Calu3 (cell line): ENCODE data around the gene NHLRC2. TPM values are rescaled to one million over a fixed set of nuclear protein-coding genes. Genes with fewer than 3 reads are reported as not detected.
"Not testable (repeated sequence)": the region's sequence is repeated elsewhere in the genome, so short reads cannot be mapped to it uniquely, and the experiment has no call there.

Experiments used
- BruUV-seq: library from RNA; stranded (reverse); fragments of 400-500 nt; replicated peaks from 2 replicates; lab custom pipeline; 2021; lab: Mats Ljungman, UMichigan
- CTCF ChIA-PET: fragments of 300-600 bp; sonication (Branson Sonifier 250); formaldehyde crosslinking; loops from one replicate; lab custom pipeline; 2022; ENCODE audit warnings: antibody characterized with exemption; lab: Charles Lee
- DNase-seq: peaks from one replicate; pipeline ENCODE4 v3.0.0; 2022
- H3K27ac Mint-ChIP-seq: one replicate; pipeline ENCODE4 v1.8.0; 2022; ENCODE audit warnings: mixed read lengths; ENCODE audit not compliant: unreplicated experiment
- H3K27me3 Mint-ChIP-seq: one replicate; pipeline ENCODE4 v1.8.0; 2022; ENCODE audit warnings: mixed read lengths; ENCODE audit not compliant: unreplicated experiment
- H3K36me3 Mint-ChIP-seq: one replicate; pipeline ENCODE4 v1.8.0; 2022; ENCODE audit warnings: mild to moderate bottlenecking, moderate library complexity, mixed read lengths; ENCODE audit not compliant: insufficient read depth, unreplicated experiment
- H3K4me1 Mint-ChIP-seq: one replicate; pipeline ENCODE4 v1.8.0; 2022; ENCODE audit warnings: mild to moderate bottlenecking, low read depth, mixed read lengths; ENCODE audit not compliant: unreplicated experiment
- H3K4me3 Mint-ChIP-seq: one replicate; pipeline ENCODE4 v1.8.0; 2022; ENCODE audit warnings: mild to moderate bottlenecking, low read depth, moderate library complexity, mixed read lengths; ENCODE audit not compliant: unreplicated experiment
- H3K9me3 Mint-ChIP-seq: one replicate; pipeline ENCODE4 v1.8.0; 2022; ENCODE audit warnings: low read depth, mixed read lengths; ENCODE audit not compliant: unreplicated experiment
- intact Hi-C: fragments of 100-400 bp; cut with micrococcal nuclease; formaldehyde crosslinking; loops from one replicate; pipeline ENCODE4 v1.10.0; 2022; ENCODE audit not compliant: unreplicated experiment
- total RNA-seq: library from RNA; stranded (reverse); gene quantifications from 2 replicates; pipeline ENCODE4 v1.2.3, GENCODE V29; 2022
- TF ChIP-seq, protein P1 (sequence below): fragments of 200-600 bp; IDR thresholded peaks from one replicate; pipeline ENCODE4 v1.8.0; 2022; ENCODE audit warnings: antibody characterized with exemption; ENCODE audit not compliant: unreplicated experiment

NHLRC2 gene
- total RNA-seq, 1 experiment from 2014 or later, result 18.7 TPM

DNA sequence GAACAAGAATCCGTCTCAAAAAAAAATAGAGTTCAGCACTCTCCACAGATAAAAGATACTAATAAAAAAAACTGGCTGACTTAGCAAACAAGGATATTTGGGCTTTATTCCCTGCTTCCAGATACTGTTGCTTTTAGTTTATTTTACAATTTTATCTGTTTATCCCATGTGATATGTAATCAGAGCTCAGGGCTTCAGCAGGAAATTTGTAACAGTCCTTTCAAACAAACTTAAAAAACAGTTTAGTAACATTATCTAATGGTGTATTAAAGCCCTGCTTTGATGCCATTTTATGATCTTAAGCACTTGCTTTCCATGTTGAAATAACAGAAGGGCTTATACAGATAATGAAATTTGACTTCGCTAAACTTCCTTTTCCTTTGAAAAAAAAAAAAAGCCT is 28.7 kb upstream of the NHLRC2 start:
- CTCF ChIA-PET, result no interaction called here
- Mint-ChIP-seq H3K27me3 (peaks cover under 1% of the 10 kb centered on the region), H3K4me1 (no peaks in the 10 kb centered on the region), H3K27ac (no peak overlapping the region), H3K36me3 (no peaks in the 10 kb centered on the region), H3K4me3 (no peak overlapping the region), H3K9me3 (no peaks in the 10 kb centered on the region)
- intact Hi-C loops, result no loop called here
- TF ChIP-seq, protein P1, sequence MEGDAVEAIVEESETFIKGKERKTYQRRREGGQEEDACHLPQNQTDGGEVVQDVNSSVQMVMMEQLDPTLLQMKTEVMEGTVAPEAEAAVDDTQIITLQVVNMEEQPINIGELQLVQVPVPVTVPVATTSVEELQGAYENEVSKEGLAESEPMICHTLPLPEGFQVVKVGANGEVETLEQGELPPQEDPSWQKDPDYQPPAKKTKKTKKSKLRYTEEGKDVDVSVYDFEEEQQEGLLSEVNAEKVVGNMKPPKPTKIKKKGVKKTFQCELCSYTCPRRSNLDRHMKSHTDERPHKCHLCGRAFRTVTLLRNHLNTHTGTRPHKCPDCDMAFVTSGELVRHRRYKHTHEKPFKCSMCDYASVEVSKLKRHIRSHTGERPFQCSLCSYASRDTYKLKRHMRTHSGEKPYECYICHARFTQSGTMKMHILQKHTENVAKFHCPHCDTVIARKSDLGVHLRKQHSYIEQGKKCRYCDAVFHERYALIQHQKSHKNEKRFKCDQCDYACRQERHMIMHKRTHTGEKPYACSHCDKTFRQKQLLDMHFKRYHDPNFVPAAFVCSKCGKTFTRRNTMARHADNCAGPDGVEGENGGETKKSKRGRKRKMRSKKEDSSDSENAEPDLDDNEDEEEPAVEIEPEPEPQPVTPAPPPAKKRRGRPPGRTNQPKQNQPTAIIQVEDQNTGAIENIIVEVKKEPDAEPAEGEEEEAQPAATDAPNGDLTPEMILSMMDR, result no peak
- no TSS peak for BruUV-seq
- DNase-seq, result no peak

- CTCF ChIA-PET, H3K27me3 Mint-ChIP-seq, intact Hi-C loops, H3K36me3 Mint-ChIP-seq, DNase-seq, BruUV-seq, H3K27ac Mint-ChIP-seq, H3K9me3 Mint-ChIP-seq, H3K4me3 Mint-ChIP-seq, H3K4me1 Mint-ChIP-seq: not testable (repeated sequence)
Measured at GRCh38 chr10:113828567-113828966, 25.9 kb upstream of the NHLRC2 start.

GRCh38 chr10:113842171-113842570 is 12.3 kb upstream of the NHLRC2 start:
- CTCF ChIA-PET, result interaction anchor here (0.6 kb wide), 1 partner anchor 1346 kb away, joined by 3 read pairs; no protein-coding TSS in a partner anchor
- no TSS peak for BruUV-seq
- peaks cover 5% of the 10 kb centered on the region for H3K36me3 Mint-ChIP-seq

DNA sequence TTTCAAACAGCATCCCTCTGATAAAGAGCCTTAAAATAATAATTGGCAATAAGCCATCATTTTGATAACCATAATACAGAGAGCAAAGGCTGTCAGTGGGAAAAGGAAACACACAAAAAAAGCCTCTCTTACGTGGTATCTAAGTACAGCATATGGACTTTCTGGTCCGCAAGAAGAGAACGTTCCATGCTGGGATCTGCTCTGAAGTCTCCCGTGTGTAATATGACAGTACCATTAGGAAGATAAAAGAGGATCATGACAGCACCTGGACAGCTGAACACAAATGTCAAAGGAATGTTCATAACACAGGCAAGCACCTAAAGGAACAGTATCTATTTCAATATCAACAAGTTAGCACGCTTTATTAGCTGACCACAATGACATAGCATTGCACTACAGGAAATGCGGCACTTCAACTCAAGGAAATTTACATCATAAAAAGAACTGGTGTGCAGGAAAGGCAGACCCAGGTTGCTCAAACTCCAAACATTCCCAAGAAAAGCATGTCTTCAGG is 10.4 kb upstream of the NHLRC2 start:
- peaks cover 7% of the 10 kb centered on the region for H3K36me3 Mint-ChIP-seq
- intact Hi-C loops, result no loop called here
- peaks cover 5% of the 10 kb centered on the region for H3K4me1 Mint-ChIP-seq
- H3K27ac Mint-ChIP-seq, result no peak overlapping the region
- TF ChIP-seq, protein P1, result no peak
- DNase-seq, result no peak
- no TSS peak for BruUV-seq
- no peaks in the 10 kb centered on the region for H3K27me3 Mint-ChIP-seq
- CTCF ChIA-PET, result no interaction called here
- no peaks in the 10 kb centered on the region for H3K9me3 Mint-ChIP-seq
- no peak overlapping the region for H3K4me3 Mint-ChIP-seq

More at GRCh38 chr10:113842171-113842570, 12.3 kb upstream of the NHLRC2 start:
- intact Hi-C loops, result no loop called here
- no peak for DNase-seq
- H3K9me3 Mint-ChIP-seq, result no peaks in the 10 kb centered on the region
- no peak overlapping the region for H3K4me3 Mint-ChIP-seq
- H3K4me1 Mint-ChIP-seq, result no peaks in the 10 kb centered on the region
- no peak overlapping the region for H3K27ac Mint-ChIP-seq
- TF ChIP-seq, protein P1, result no peak
- no peaks in the 10 kb centered on the region for H3K27me3 Mint-ChIP-seq

DNA sequence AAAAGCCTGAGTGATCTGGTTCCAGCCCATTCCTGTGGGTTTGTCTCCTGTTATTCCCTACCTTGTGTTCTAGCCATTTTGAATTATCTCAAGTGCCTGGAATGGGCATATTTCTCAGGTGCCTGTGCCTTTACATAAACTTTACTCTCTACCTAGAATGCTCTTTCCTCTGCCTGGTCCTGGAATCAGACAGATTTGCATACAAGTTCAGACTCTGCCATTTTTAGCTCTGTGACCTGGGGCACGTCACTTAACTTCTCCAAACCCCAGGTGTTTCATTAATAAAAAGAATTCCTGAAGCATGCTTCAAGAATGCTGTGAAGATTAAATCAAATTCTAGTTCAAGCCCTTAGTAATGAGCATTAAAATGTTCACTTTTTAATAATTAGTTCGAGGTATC is 8.4 kb upstream of the NHLRC2 start:
- H3K27ac Mint-ChIP-seq, result no peak overlapping the region
- H3K36me3 Mint-ChIP-seq, result peaks cover 11% of the 10 kb centered on the region
- H3K4me1 Mint-ChIP-seq, result peaks cover 9% of the 10 kb centered on the region
- H3K4me3 Mint-ChIP-seq, result no peak overlapping the region
- TF ChIP-seq, protein P1, result no peak
- no peaks in the 10 kb centered on the region for H3K27me3 Mint-ChIP-seq
- H3K9me3 Mint-ChIP-seq, result no peaks in the 10 kb centered on the region
- DNase-seq, result no peak
- intact Hi-C loops, result no loop called here
- CTCF ChIA-PET, result no interaction called here
- no TSS peak for BruUV-seq
